Measurements from ENCODE around the gene MTTP. TPM values are rescaled to one million over a fixed set of nuclear protein-coding genes. Genes with fewer than 3 reads are reported as not detected.

The MTTP gene
- total RNA-seq, 4 donors from 2014 or later = not detected

DNA sequence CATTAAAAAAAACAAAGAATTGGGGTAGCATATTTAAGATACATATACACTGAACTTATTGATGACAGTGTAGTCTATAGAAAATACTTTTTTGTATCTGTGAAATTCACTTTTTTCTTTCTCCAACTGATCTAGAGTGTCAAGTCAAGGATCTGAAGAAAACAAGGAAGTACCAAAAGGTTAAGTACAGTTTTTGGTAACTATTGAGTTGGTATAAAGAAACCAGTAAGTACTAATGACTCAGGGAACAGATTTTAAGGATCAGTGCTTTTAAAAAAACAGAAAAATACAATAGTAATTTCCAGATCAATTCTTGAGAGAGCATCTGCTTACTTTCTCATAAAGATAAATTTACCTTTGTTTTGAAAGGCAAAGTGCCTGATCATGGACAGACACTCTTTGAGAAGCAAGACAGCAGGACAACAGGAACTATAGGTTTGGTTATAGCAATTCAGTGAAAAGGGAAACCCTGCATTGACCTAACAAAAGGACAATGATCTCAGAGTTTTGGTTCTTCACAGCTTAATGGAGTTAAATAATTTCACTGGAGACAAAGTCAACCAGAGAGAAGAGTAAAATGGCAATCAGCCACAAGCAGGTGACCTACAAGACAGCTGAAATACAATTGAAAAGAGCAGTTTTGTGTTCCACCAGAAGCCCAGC lies 34.2 kb upstream of the MTTP start:
- DNase-seq (ENCODE audit: low spot score) (no peak), ATAC-seq (ENCODE audit: low FRiP score) (no peak)
- TF ChIP-seq, protein P1, sequence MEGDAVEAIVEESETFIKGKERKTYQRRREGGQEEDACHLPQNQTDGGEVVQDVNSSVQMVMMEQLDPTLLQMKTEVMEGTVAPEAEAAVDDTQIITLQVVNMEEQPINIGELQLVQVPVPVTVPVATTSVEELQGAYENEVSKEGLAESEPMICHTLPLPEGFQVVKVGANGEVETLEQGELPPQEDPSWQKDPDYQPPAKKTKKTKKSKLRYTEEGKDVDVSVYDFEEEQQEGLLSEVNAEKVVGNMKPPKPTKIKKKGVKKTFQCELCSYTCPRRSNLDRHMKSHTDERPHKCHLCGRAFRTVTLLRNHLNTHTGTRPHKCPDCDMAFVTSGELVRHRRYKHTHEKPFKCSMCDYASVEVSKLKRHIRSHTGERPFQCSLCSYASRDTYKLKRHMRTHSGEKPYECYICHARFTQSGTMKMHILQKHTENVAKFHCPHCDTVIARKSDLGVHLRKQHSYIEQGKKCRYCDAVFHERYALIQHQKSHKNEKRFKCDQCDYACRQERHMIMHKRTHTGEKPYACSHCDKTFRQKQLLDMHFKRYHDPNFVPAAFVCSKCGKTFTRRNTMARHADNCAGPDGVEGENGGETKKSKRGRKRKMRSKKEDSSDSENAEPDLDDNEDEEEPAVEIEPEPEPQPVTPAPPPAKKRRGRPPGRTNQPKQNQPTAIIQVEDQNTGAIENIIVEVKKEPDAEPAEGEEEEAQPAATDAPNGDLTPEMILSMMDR (IDR thresholded peaks at IDR 0.05) = no peak

DNA sequence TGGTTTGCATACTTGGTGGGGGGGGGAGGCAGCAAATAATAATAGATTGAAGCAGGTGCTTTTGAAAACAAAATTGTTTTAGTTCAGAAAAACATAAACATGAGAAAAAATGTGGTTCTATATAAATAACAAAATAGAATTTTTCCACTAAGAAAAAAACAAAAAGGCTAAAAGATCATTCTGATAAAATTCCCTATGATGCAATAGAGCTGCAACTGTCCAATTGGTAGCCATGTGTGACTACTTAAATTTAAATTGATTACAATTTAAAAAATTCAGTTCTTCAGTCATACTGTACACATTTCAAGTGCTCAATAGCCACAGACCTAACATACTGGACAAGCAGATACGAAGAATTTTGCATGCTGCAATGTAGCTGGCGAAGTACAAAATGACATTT lies 21.8 kb upstream of the MTTP start:
- TF ChIP-seq, protein P1 (IDR thresholded peaks at IDR 0.05) = no peak
- ATAC-seq (ENCODE audit: low FRiP score) = no peak
- DNase-seq (ENCODE audit: low spot score) = no peak

DNA sequence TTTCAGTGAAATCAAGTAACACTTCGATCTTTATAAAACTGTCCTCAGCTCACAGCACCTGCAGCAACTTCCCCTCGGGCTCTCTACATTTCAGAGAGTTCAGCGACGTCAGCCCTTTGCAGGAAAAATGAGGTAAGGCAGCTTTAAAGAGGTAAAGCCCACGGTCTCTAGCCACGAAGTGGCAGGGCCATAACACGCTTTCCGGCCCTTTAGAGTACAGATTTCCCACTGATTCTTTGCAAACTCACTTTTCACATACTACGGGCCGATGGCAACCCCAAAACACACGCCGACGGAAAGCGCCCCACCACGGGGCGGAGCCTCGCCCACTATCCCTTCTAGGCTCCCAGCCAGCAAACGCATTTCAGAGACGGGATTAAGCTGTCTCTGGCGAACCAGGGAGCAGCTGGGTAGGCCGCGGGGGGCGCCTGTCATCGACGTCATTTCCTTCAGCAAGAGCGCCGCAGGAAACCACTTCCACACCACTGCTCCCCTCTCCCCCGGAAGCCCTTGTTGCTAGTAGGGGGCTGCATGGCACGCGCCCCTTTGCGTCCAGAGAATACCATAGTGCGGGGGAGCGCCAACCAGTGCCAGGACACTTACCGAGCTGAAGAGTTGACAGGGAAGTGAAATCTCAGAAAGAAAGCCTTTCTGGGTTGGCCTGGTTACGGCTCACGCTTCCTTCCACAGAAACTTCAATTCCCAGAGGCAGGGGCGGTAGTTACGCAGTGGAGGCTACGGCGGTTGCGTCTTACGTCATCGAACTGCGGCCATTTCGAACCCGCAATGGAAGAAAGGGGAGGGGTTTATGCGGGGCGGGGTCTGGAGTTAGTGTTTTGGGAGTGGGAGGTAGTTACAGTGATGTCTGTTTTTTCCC lies 11.1 kb upstream of the MTTP start, which contains the start of gene TRMT10A:
TRMT10A (minus strand) TSS at position 730 of the 877 bp plus-strand sequence. CDS start 4,701 bp downstream, outside the sequence.
- TF ChIP-seq, protein P1 (IDR thresholded peaks at IDR 0.05) = no peak
- ATAC-seq (ENCODE audit: low FRiP score) (peak; percentile 99), DNase-seq (ENCODE audit: low spot score) (peak; percentile 90)

DNA sequence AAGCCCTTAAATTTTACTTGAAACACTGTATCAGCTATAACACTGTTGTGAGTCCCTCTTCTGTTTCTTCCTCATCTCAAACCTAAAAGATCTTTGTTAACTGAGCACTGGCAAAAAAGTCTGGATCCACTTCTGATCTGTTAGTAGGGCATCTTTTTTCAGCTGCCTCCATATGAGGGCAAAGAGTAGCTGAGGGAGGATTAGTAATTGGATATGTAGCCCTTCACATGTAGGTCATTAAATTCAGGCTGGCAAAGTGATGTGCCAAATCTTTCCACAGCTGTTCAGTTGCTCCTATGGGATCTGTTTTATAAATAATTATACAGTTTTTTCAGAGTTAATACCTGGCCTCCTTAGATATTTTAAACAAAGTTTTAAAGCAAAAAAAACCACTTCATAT lies 9.7 kb upstream of the MTTP start:
- DNase-seq (ENCODE audit: low spot score) = no peak
- ATAC-seq (ENCODE audit: low FRiP score) = no peak
- TF ChIP-seq, protein P1 (IDR thresholded peaks at IDR 0.05) = no peak

DNA sequence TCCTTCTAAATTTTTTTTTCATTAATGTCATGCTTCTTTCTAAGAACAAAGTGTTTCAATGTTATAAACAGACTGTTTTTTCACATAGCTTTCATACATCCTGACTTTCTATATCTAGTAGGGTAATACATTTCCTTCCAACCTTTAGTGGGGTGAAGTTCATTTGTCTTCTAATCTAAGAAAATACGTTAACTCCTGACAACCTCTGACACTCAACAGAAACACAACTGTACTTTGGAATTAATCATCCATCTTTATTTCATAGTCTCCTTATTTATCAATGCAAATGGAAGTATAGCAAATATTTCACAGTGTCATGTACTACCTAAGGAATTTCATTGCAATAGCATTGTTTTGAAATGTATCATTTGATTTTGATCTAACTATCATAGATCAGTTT lies 2.7 kb upstream of the MTTP start:
- no peak for DNase-seq (ENCODE audit: low spot score)
- ATAC-seq (ENCODE audit: low FRiP score) = no peak
- TF ChIP-seq, protein P1 (IDR thresholded peaks at IDR 0.05) = no peak

DNA sequence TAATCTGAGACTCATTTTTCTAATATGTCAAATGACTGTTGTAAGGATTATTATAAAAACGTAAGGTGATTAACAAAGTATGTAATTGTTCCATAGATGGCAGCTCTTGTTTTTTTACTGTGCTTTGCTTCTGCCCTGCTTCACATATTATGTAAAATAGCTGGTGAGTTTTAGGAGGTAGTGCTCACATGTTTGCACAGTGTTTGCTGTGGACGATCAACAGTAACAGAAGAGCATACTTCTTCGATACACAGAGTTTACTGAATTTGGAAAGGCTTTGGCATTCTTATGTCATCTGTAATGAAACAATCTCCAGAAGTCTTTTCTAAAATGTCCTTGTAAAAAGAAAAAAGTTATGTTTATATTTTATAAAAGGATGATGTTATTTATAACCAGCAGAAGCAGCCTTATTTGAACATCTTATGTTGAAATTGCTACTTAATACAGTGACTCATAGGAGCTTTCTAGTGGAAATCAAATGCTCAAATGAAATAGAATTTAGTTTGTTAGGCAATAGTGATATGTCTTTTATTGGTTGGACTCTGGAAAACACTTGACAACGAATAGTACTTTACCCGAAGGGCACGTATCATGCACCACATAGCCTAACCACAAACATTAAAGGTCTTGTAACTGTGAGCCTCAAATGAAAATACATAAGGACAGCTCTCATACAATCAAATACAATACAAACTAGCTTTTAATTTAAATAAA lies 1.9 kb upstream of the MTTP start:
- TF ChIP-seq, protein P1 (IDR thresholded peaks at IDR 0.05) = no peak
- DNase-seq (ENCODE audit: low spot score) = no peak
- no peak for ATAC-seq (ENCODE audit: low FRiP score)
